ENCODE data around the gene SPRYD3.
"Not testable (repeated sequence)": the region's sequence is repeated elsewhere in the genome, so short reads cannot be mapped to it uniquely, and the experiment has no call there.

The SPRYD3 gene

GRCh38 chr12:53101931-53102781 lies 23.0 kb upstream of the SPRYD3 start:
- DNase-seq, result no peak

- no peak for DNase-seq
Measured at GRCh38 chr12:53101266-53101665, 22.1 kb upstream of the SPRYD3 start.

- no peak for DNase-seq
Measured at GRCh38 chr12:53100466-53101151, 21.4 kb upstream of the SPRYD3 start.

GRCh38 chr12:53099071-53099882 lies 20.1 kb upstream of the SPRYD3 start:
- DNase-seq, result peak; percentile 98

GRCh38 chr12:53098354-53098981 lies 19.3 kb upstream of the SPRYD3 start:
- DNase-seq, result peak; percentile 86

- DNase-seq, result peak; percentile 39
Measured at GRCh38 chr12:53097564-53098353, 18.6 kb upstream of the SPRYD3 start, which contains the start of gene IGFBP6. TSS of gene IGFBP6 (plus strand) at chr12:53097667. CDS start at chr12:53097718, 51 bp downstream.

- DNase-seq, result peak; percentile 49
Measured at GRCh38 chr12:53097207-53097563, 18.0 kb upstream of the SPRYD3 start.

- no peak for DNase-seq
Measured at GRCh38 chr12:53096759-53097158, 17.6 kb upstream of the SPRYD3 start.

GRCh38 chr12:53096089-53096741 lies 17.0 kb upstream of the SPRYD3 start:
- peak; percentile 92 for DNase-seq

GRCh38 chr12:53095596-53095895 lies 16.4 kb upstream of the SPRYD3 start:
- DNase-seq, result not testable (repeated sequence)

GRCh38 chr12:53094796-53095595 lies 15.8 kb upstream of the SPRYD3 start:
- DNase-seq, result not testable (repeated sequence)

GRCh38 chr12:53094394-53094787 lies 15.2 kb upstream of the SPRYD3 start:
- DNase-seq, result no peak

GRCh38 chr12:53093777-53094393 lies 14.7 kb upstream of the SPRYD3 start:
- DNase-seq, result no peak

GRCh38 chr12:53091756-53092155 lies 12.6 kb upstream of the SPRYD3 start:
- DNase-seq, result no peak

GRCh38 chr12:53090554-53090953 lies 11.4 kb upstream of the SPRYD3 start:
- DNase-seq, result no peak

- no peak for DNase-seq
Measured at GRCh38 chr12:53090105-53090504, 10.9 kb upstream of the SPRYD3 start.

GRCh38 chr12:53086361-53086760 lies 7.2 kb upstream of the SPRYD3 start:
- no peak for DNase-seq

GRCh38 chr12:53082637-53083175 lies 3.5 kb upstream of the SPRYD3 start:
- no peak for DNase-seq

- no peak for DNase-seq
Measured at GRCh38 chr12:53078425-53079225, 565 bp downstream of the SPRYD3 start.

Data from fibroblast of skin of scalp (primary cell).